Glutamatergic neuron (in vitro differentiated cells): ENCODE results near the gene TMEM94. TPM values are rescaled to one million over a fixed set of nuclear protein-coding genes. Genes with fewer than 3 reads are reported as not detected.

Source experiments
- DNase-seq: peaks from one replicate; pipeline ENCODE4 v3.0.0; 2022
- H3K27ac Mint-ChIP-seq: one replicate; pipeline ENCODE4 v1.8.0; 2020; ENCODE audit warnings: mild to moderate bottlenecking, mixed read lengths, inconsistent platforms; ENCODE audit not compliant: unreplicated experiment
- H3K27me3 Mint-ChIP-seq: one replicate; pipeline ENCODE4 v1.8.0; 2020; ENCODE audit warnings: mild to moderate bottlenecking, moderate library complexity, mixed read lengths, inconsistent platforms; ENCODE audit not compliant: unreplicated experiment
- H3K36me3 Mint-ChIP-seq: one replicate; pipeline ENCODE4 v1.8.0; 2020; ENCODE audit warnings: mild to moderate bottlenecking, mixed read lengths, inconsistent platforms; ENCODE audit not compliant: unreplicated experiment
- H3K4me1 Mint-ChIP-seq: one replicate; pipeline ENCODE4 v1.8.0; 2020; ENCODE audit warnings: mild to moderate bottlenecking, low read depth, mixed read lengths, inconsistent platforms; ENCODE audit not compliant: unreplicated experiment
- H3K4me3 Mint-ChIP-seq: one replicate; pipeline ENCODE4 v1.8.0; 2020; ENCODE audit warnings: mild to moderate bottlenecking, mixed read lengths, inconsistent platforms; ENCODE audit not compliant: unreplicated experiment
- H3K9me3 Mint-ChIP-seq: one replicate; pipeline ENCODE4 v1.8.0; 2020; ENCODE audit warnings: mild to moderate bottlenecking, moderate library complexity, mixed read lengths, inconsistent platforms; ENCODE audit not compliant: unreplicated experiment
- CTCF ChIP-seq: fragments of 200-600 bp; sonication (generic); IDR thresholded peaks from one replicate; pipeline ENCODE4 v1.5.0; 2021; ENCODE audit not compliant: partially characterized antibody, unreplicated experiment
- total RNA-seq: library from RNA; stranded (reverse); fragmentation: NEBNext Ultra II Directional; extraction: Animal tissue kit (Norgen Biotek cat#: 25700); gene quantifications from one replicate; pipeline ENCODE4 v1.2.1, GENCODE V29; 2021; ENCODE audit not compliant: unreplicated experiment

The TMEM94 gene
- total RNA-seq, 1 donor from 2014 or later, result 117 TPM

DNA sequence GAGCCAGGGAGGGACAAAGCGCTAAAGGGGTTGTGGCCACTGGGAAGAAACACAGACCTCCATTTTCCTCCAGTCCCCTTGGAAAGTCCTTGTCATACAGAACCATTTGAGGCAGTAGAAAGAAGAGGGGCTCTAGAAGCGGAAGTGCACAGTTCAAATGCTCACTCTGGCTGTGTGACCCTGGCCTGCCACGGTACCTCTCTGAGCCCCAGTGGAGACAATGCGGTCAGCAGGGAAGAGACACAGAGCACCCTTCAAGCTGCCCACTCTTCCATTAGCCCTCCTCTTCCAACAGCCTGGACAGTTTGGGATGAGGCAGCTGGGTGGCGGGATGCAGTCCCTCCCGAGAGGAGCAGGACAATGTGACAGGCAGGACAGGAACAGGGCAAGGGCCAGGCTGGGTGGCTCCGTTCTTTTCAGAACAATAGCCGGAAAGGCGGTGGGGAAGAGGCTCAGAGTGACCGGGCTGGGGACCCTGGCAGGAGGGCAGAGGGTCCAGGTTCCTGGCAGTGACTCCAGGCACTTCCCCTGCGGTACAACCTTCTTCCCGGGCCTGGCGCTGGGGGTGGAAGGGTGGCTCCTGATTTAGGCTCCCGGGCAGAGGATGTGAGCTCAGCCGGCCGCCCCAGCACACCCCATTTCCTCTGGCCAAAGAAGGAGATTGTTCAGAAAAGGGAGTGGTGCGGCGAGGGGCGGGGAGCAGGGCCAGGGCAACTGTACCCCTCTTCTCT, 53.3 kb downstream of the TMEM94 start:
- no peaks in the 10 kb centered on the region for H3K9me3 Mint-ChIP-seq
- TF ChIP-seq CTCF, result no peak
- peaks cover 2% of the 10 kb centered on the region for H3K27me3 Mint-ChIP-seq
- no peak for DNase-seq
- H3K27ac Mint-ChIP-seq, result no peak overlapping the region
- H3K4me1 Mint-ChIP-seq, result no peaks in the 10 kb centered on the region
- no peaks in the 10 kb centered on the region for H3K36me3 Mint-ChIP-seq
- no peak overlapping the region for H3K4me3 Mint-ChIP-seq

DNA sequence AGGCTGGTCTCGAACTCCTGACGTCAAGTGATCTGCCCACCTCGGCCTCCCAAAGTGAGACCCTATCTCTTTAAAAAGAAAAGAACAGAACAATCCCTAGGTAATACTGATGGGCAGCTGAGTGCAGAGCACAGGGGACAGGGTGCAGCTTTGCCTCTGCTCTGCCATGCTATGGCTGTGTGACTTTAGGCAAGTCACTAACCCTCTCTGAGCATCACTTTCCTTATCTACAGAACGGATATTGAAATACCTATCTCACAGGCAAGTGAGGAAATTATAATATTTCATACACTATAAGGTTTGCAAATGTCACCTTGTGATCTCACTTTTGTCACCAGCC, 54.8 kb downstream of the TMEM94 start:
- Mint-ChIP-seq H3K27me3 (peaks cover 2% of the 10 kb centered on the region), H3K27ac (no peak overlapping the region), H3K4me3 (no peak overlapping the region), H3K36me3 (no peaks in the 10 kb centered on the region), H3K4me1 (no peaks in the 10 kb centered on the region), H3K9me3 (no peaks in the 10 kb centered on the region)
- DNase-seq, result no peak
- TF ChIP-seq CTCF, result no peak

- no peaks in the 10 kb centered on the region for H3K9me3 Mint-ChIP-seq
- H3K36me3 Mint-ChIP-seq, result no peaks in the 10 kb centered on the region
- DNase-seq, result peak; percentile 19
- H3K4me1 Mint-ChIP-seq, result no peaks in the 10 kb centered on the region
- no peak for TF ChIP-seq CTCF
- peaks cover 2% of the 10 kb centered on the region for H3K27me3 Mint-ChIP-seq
- H3K27ac Mint-ChIP-seq, result no peak overlapping the region
- no peak overlapping the region for H3K4me3 Mint-ChIP-seq
Observed at GRCh38 chr17:75511610-75512575, 55.5 kb downstream of the TMEM94 start.

DNA sequence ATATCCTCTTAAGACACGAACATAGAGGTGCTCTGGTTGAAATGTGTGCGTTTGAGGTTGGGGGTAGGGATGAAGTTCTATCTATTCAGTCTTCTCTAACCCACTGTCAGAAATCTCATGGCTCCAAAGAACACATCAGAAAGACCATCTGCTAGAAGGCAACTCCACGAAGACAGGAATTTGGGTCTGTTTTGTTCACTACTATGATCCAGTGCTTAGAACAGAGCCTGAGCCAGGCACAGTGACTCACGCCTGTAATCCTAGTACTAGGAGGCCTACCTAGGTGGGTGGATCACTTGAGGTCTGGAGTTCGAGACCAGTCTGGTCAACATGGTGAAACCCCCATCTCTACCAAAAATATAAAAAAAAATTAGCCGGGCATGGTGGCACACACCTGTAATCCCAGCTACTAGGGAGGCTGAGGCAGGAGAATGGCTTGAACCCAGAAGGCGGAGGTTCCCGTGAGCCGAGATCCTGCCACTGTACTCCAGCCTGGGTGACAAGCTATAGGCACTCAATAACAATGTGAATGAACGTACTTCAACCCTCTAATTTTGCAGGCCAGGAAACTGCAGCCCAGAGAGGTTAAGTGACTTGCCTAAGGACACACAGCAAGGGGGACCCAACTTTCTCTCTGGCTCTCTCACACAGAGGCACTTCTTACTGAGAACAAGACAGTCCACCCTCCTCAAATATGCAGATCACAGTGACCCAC, 56.6 kb downstream of the TMEM94 start:
- no peak overlapping the region for H3K27ac Mint-ChIP-seq
- peaks cover 5% of the 10 kb centered on the region for H3K9me3 Mint-ChIP-seq
- TF ChIP-seq CTCF, result no peak
- H3K27me3 Mint-ChIP-seq, result peaks cover 3% of the 10 kb centered on the region
- no peaks in the 10 kb centered on the region for H3K36me3 Mint-ChIP-seq
- peak overlapping the region; percentile 46 for H3K4me3 Mint-ChIP-seq
- DNase-seq, result no peak
- no peaks in the 10 kb centered on the region for H3K4me1 Mint-ChIP-seq
